Activated T-helper 1 cell treated with anti-CD3 and anti-CD28 coated beads, Interleukin-2, amount 50 U/mL, for 16 hours (primary cell): Measurements from ENCODE around the gene DIS3L2.

ENCODE experiments used
- DNase-seq, 2 donors: peaks; one replicate each; pipeline ENCODE4 v3.0.0-alpha.2; 2020; ENCODE audit warnings: low read depth in 1 of 2, low spot score in 1 of 2

Gene DIS3L2

DNA sequence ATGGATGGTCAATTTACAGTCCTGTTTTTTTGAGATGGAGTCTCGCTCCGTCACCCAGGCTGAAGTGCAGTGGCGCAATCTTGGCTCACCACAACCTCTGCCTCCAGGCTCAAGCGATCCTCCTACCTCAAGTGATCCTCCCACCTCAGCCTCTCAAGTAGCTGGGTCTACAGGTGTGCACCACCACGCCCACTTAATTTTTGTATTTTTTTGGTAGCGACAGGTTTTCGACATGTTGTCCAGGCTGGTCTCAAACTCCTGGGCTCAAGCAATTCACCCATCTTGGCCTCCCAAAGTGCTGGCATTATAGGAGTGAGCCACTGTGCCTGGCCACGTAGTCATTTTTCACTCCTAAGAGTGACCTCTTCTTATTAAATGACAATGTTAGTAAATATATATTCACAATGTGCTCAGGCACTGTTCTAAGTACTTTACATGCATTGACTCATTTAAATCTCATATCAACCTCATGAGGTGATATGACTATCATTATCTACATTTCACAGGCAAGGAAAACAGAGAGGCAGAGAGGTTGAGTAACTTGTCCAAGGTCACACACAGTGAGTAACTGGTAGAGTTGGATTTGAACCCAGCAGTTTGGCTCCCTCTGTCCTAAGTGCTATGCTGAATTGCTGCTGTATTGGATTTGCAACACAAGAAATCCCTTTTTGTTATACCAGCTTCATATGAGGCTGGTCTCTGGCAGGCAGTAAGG lies 5.6 kb upstream of the DIS3L2 start:
- no peak for DNase-seq

DNA sequence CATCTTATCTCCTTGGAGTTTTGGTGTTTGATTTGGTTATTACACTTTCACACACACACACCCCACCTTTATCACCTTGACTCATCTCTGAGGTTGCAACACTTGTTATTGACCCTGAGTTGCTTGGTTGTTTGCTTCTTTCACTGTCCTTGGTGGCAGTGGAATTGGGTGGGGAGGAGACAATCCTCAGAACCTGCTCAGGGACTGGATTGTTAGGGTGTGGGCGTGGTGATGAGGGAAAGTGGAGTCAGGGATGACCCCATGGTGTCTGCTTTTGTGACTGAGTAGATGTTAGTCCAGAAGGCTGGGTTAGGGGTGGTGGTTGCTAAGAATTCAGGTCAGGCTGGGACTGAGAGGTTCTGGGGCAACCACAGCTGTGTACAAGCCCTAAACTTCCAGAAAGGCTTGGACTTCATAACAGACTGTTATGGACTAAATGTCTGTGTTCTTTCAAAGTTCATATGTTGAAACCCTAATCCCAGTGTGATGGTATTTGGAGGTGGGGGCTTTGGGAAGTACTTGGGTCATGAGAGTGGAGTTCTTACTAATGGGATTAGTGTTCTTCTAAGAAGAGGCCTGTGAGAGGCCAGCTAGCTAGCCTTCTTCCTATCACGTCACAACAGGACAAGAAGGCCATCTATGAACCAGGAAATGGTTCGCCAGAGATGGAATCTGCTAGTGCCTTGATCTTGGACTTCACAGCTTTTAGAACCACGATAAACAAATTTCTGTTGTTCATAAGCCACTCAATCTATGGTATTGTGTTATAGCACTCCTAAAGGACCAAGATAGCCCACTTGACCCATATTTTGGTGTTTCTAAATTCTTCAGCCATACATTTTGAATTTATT lies 3.4 kb upstream of the DIS3L2 start:
- DNase-seq: no peak

DNA sequence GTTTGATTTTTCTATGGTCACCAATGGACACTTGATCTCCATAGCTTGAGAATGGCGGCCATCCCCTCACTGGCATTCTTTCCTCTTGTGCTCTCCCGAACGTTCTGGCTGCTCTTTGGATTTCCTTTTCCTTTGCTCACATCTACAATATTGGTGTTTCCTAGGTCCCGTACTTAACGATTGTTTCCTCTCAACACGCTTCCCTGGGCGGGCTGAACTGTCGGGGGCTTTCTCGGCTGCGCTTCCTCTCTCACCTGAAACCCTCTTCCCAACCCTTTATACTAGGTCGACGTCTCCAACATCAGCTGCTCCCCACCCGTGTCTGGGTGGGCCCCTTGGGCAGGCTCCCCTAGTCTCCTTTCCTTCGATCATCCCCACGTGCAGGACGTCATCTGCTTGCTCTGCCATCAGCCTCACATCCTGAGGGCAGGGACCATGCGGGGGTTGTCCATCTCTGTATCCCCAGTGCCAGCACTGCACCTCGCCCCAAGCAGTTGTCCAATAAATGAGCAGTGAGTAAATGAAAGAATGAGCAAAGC lies 634 bp upstream of the DIS3L2 start:
- DNase-seq: no peak

DNA sequence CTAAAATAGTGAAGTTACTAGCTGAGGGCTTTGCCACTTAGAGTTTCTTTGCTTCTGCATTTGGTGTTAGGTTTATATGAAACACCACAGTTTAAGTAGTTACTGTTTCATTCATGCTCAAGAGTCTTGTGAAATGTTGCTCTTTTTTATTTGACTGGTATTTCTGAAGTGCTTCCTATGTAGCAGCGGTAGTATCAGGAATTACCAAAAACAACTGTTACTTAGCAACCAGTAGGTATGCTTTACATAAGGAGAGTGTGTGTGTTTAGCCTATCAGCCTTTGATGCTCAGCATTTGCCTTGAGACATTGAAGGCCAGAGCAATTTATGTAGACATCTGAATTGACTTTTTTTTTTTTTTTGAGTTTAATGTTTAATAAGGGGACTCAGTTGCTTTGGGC lies 3.6 kb downstream of the DIS3L2 start:
- no peak for DNase-seq

DNA sequence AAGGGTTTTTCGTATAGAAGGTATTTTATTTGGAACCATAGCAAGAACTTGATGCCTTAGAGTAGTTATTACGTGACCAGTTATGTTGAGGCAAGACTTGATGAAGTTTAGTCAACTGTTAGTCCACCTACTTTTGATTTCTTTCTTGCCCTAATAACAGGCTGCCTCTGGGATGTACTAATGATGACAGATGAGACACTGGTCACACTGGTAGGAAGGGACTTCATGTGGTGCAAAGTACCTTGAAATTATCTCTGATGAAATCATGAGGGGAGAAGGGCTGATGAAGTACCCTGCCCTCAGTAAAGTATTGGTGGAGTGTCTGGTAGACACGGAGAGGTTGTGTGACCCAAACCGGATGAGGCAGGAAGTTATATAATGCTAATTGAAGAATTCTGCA lies 5.4 kb downstream of the DIS3L2 start:
- DNase-seq: no peak

DNA sequence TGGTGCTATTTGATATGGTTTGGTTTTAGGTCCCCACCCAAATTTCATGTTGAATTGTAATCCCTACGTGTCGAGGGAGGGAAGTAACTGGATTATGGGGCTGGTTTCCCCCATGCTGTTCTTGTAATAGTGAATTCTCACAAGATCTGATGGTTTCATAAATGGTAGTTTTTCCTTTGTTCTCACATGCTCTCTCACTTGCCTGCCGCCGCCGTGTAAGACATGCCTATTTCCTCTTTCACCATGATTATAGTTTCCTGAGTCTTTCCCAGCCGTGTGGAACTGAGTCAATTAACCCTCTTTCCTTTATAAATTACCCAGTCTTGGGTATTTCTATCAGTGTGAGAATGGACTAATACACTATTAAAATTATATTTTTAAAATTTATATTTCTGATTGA lies 7.3 kb downstream of the DIS3L2 start:
- DNase-seq: no peak

DNA sequence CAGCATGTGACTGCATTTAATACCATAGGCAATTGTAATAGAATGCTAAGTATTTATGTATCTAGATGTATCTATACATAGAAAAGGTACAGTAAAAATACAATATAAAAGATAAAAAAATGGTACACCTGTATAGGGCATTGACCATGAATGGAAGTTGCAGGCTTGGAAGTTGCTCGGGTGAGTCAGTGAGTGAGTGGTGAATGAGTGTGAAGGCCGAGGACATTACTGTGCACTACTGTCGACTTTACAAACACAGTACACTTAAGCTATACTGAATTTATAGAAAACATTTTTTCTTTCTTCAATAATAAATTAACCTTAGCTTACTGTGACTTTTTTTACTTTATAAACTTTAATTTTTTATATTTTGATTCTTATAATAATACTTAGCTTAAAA lies 8.9 kb downstream of the DIS3L2 start:
- DNase-seq: no peak

DNA sequence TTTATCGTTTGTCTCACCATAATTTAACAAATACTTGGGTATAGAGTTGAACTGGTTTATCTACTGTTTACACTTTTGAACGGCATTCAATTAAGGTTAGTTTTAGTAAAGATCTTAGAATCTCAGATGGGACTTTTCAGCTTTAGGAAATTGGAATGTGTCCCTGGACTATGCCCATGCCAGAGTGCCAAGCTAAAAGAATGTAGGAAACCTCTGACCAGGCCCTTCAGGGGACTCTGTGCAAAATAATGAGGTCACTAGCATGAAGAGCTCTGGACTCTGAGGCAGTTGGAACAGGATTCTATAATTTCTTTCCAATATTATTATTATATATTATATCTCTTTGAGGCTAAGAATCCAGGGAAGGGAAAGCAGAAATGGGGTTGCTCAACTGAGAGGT lies 13.5 kb downstream of the DIS3L2 start:
- DNase-seq: no peak

DNA sequence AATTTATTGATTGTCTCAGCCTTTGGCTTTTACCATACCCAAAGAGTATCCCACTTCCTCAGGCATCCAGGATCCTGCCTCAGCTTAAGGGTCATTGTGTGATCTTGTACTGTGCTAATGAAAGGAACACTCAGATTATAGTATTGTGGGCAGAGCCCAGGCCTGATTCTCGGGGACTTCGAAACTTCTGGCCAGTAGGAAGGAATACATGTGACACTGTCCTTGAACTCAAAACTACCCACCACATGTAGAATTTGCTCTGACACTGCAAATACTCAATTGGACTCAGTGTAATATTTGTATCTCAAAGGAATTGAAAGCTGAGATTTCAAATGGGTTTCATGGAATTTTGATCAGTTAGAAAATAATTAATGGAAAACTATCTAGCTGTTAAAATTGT lies 15.9 kb downstream of the DIS3L2 start:
- DNase-seq: no peak

DNA sequence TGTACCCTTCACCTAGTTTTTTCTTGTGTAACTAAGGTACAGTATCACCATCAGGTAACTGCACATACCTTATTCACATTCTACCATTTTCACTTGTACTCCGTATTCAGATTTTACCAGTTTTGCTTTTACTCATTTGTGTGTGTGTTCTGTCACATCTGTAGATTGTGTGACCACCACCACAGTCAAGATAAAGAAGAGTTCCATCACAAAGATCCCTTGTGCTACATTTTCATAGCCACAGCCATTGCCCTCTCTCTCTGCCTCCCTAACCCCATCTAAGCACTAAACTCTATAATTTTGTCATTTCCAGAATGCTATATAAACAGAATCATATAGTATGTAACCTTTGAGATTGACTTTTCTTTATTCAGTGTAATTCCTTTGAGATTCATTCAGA lies 23.5 kb downstream of the DIS3L2 start:
- no peak for DNase-seq

DNA sequence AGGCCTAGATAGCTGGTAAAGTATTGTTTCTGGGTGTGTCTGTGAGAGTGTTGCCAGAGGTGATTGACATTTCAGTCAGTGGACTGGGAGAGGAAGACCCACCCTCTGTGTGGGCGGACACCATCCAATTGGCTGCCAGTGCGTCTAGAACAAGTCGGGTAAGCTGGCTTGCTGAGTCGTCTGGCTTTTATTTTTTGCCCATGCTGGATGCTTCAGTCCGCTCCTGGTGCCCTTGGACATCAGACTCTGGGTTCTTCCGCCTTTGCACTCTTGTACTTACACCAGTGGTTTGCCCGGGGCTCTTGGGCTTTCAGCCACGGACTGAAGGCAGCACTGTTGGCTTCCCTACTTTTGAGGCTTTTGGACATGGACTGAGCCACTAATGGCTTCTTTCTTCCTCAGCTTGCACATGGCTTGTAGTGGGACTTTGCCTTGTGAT lies 24.3 kb downstream of the DIS3L2 start:
- no peak for DNase-seq

DNA sequence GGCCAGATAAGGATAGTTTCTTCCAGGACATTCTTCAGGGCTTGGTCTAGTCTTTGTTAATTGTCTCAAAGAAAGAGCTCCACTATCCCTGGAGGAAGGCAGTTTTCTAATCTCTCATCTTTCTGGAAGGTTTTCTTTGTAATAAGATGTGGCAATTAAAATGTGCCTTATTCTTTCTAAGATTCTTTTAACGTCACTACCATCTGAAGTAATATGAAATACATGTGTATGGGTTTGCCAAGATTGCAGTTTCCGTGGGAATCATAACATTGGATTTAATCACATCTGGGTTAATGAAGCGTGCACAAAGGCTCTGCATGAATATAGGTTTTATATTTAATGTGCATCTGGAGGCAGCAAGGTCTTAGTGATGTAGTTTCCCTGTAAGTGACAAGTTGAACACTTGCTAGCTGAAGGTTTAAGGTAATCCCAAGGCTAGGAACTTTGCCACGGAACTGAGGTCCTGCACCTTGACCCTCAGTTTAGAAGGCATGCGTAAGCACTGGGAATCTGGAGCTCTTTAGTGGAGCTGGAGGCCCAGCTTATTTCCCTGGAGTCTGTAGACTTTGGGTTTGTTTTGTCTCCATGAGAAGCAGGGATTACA lies 25.7 kb downstream of the DIS3L2 start:
- DNase-seq: no peak

DNA sequence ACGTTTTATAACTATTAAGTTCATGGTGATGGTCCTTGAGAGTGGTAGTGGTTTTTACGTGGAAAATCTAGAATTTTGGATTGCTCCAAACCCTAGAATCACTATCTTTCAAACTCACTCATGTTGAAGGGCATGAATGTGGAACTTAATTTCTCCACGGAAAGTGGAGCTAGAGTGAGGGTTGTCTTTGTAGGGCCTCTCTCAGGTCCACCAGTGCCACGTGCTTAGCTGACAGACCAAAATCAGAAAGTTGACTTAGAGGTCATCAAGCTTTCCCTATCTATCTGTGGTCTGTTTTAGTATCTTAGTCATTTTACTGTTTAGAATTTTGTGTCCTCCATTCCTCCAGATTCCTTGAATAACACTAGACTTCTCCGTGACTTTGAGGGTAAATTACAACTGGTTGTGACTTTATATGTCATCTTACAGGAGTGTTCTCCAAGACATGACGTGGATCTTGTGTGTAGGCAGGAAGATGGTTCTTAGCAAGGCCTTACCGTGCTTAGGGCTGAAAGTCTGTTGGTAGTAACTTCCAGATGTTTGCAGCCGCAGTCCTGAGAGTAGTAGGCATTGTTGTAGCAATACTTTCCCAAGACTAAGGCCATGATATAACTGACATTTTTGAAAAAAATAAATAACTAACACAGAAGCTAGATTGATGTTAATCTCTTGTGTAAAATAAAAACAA lies 26.8 kb downstream of the DIS3L2 start:
- no peak for DNase-seq

DNA sequence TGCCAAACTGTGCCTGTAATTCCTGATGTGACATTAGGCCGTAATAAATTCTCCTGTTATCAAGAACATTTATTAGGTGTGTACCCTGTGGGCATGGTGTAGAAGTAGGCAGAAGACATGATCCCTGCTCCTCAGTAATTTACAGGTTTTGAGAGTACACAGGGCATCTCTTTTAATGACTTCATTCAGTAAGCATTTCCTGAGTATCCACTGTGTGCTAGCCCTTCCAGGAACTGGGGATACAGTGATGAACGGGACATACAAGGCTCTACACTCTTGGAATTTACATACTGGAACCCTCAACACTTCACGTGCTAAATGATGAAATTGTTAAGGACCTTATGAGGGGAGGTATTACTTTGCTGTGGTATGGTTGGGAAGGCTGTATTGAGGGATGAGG lies 30.2 kb downstream of the DIS3L2 start:
- no peak for DNase-seq

DNA sequence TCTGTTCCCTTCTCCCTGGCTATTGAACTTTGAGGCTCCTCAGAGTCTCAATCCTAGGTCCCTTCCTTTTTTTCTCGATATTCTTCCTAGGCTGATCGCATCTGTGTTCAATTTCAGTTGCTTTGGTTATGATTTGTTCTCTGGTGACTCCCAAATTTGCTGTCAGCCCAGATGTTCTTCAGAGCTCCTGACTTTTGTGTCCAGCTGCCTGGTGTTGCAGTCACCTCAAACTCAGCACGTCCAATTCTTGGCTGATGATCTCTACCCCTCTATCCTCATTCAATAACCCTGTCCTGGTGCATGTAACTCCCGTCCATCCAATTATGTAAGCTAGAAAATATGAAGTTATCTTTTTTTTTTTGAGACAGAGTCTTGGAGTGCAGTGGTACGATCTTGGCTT lies 31.4 kb downstream of the DIS3L2 start:
- DNase-seq: no peak

DNA sequence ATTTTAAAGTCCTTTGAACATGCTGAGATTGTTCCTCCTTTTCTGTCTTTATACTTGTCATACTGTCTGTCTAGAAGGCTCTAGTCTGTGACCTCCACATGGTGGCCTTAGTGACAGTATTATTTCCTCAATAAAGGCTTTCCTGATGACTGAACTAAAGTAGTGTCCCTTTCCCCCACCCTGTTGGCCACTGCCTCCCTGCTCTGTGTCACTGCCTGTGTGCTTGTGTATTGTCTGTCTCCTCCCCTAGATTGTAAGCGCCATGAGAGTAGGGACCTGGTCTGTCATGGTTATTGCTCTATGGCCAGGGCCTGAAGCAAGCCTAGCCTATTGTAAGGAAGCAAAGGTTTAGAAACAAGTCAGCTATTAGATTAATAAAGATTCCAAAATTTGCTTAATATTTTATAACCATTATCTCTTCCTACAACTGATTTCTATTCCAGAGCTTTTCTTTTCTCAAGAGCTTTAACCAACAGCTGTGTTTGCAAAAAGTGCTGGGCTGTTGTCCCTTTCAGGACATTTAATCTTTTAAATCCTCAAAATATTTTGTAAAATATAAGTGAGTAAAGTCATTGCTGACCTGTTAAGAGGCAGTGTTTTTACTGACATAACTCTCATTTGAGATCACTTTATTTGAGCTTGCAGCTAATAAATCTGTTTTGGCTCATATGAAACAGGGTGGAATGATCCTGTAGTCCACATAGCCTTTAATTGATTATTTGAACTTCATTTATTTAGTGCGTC lies 35.5 kb downstream of the DIS3L2 start:
- no peak for DNase-seq

DNA sequence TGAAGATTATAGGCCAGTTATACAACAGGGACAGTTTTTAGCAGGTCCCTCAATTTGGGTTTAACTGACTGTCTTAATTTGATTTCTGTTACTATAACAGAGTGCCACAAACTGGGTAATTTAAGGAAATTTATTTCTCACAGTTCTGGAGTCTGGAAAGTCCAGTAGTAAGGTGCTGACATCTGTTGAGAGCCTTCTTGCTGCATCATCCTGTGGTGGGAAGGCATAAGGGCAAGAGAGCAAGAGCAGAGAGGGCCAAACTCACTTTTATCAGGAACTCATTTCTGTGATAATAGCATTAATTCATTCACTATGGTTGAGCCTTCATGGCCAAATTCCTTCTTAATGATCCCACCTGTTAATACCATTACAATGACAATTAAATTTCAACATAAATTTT lies 36.5 kb downstream of the DIS3L2 start:
- no peak for DNase-seq

DNA sequence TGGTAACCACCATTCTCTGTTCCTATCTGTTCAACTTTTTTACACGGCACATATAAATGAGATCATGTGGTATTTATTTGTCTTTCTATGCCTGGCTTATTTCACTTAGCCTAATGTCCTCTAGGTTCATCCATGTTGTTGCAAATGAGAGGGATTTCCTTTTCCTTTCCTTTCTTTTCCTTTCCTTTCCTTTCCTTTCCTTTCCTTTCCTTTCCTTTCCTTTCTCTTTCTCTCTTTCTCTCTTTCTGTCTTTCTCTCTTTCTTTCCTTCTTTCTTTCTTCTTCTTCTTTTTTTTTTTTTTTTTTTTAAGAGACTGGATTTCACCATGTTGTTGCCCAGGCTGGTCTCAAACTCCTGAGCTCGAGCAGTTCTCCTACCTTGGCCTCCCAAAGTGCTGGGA lies 38.9 kb downstream of the DIS3L2 start:
- DNase-seq: no peak

DNA sequence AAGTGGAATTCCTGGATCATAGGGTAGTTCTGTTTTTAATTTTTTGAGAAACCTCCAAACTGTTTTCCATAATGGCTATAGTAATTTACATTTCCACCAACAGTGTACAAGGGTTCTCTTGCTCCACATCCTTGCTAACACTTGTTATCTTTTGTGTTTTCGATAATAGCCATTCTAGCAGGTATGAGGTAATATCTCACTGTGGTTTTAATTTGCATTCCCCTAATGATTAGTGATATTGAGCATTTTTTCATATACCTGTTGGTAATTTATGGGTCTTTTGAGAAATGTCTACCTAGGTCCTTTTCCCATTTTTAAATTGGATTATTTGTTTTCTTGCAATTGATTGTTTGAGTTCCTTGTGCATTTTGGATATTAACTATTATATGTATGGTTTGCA lies 39.6 kb downstream of the DIS3L2 start:
- DNase-seq: no peak

DNA sequence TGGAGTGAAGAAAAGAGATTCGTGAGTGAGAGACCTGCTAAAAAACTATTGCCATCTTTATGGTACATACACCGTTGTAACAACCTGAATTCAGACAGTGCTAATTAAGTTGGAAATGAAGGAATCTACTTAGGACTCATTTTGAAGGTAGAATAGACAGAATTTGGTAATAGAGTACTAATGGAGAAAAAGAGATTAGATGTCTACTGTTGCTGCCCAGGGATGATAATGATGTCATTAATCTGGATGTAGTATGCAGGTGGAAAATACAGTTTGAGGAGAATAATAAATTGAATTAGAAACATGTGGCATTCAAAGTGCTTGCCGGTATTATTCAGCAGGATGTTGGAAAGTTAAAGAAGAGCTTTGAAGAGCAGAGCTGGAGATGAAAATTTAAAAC lies 44.7 kb downstream of the DIS3L2 start:
- DNase-seq: no peak
